ENCODE measurements around the gene ZCCHC3. TPM values are rescaled to one million over a fixed set of nuclear protein-coding genes. Genes with fewer than 3 reads are reported as not detected.
"Not testable (repeated sequence)": the region's sequence is repeated elsewhere in the genome, so short reads cannot be mapped to it uniquely, and the experiment has no call there.

ZCCHC3 gene
- total RNA-seq, 2 experiments from 2014 or later = 27.4 to 28.2 TPM

DNA sequence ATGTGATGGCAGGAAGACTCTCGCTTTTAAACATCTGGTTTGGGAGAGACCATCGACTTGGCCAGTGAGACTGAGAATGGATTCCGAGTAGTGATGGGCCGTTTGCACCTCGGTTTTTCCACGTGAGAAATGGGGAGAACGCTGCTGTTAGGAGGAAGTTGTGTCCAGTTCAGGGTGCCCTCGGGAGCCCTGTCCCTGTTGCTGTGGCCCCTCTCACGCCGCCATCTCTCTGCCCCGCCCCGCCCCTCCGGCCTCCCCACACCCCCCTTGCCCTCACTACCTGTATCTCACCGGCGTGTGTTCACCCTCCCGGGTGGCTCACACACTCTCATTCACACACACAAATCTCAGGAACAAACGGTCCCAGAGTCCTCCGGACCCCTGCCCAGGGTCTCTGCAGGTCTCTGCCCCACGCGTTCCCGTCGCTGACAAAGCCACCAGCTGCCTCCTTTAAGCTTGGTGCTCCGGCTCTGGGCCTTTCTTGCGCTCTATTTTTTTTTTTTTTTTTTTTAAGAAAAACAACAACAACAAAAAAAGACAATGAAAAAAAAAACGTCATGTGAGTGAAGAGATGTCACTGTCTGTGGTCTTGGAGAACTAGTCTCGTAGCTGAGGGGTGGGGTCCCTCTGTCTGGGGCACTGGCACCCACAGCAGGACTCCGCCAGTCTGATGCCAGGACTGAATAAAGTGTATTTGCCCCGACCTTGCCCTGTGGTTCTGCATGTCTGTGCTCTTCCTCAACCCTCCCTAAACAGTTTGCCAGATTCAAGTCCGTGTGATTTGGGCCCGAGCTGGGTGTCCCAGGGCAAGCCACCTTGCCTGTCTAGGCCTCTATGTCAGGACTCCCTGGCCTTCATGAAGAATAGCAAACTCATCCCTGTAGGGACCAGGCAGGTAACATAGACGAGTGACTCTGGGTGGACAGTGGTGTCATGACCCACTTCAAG is 30.9 kb downstream of the ZCCHC3 start:
- no peak overlapping the region for H3K27ac Mint-ChIP-seq
- H3K36me3 Mint-ChIP-seq = no peaks in the 10 kb centered on the region
- no peaks in the 10 kb centered on the region for H3K27me3 Mint-ChIP-seq
- no peaks in the 10 kb centered on the region for H3K9me3 Mint-ChIP-seq (ENCODE audit: low read depth)
- peaks cover 24% of the 10 kb centered on the region for H3K4me1 Mint-ChIP-seq
- no peak for DNase-seq
- H3K4me3 Mint-ChIP-seq = peak overlapping the region; percentile 71
- no peak for ATAC-seq
- CTCF ChIA-PET = interaction anchor here (1.3 to 3.9 kb wide), 3 partner anchors 13 to 62 kb away, joined by 3 to 43 read pairs (median 5); no protein-coding TSS in a partner anchor

DNA sequence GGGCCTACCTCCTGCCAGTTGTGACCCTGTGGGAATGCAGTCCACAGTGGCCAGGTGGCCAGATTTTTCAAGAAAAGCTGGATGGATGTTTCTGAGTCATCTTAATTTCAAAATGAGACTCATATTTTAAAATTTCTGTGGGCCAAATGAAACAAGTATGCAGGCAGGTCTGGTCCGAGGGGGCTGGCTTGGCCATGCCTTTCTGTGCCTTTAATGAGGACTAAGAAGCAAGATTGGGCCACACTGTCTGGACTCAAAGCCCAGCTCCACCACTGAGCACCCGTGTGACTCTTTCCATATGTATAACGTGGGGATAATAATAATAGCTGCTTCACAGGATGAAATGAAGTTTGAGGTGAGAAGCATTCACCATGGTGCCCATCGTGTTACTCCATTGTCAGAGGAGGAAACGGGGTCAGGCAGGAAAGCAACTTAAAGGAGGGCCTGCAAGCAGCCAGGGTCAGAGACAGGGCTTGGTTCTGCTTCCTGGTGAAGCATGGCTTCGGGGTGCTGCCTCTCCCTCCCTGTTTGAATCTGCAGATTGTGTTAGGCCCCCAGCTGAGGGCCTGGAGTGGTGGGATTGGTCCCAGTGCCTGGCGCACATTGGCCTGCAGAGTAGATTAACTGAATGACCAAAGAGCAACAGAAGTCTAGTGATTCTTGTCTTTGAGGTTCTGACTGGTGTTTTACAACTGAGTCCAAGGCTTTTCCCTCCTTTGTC is 31.8 kb downstream of the ZCCHC3 start:
- CTCF ChIA-PET = interaction anchor here (1.3 to 3.9 kb wide), 6 partner anchors 12 to 63 kb away, joined by 3 to 43 read pairs (median 6); no protein-coding TSS in a partner anchor
- Mint-ChIP-seq H3K36me3 (no peaks in the 10 kb centered on the region), H3K27me3 (no peaks in the 10 kb centered on the region), H3K27ac (no peak overlapping the region), H3K4me1 (peaks cover 21% of the 10 kb centered on the region), H3K4me3 (no peak overlapping the region), H3K9me3 (ENCODE audit: low read depth) (no peaks in the 10 kb centered on the region)
- DNase-seq (no peak), ATAC-seq (no peak)

DNA sequence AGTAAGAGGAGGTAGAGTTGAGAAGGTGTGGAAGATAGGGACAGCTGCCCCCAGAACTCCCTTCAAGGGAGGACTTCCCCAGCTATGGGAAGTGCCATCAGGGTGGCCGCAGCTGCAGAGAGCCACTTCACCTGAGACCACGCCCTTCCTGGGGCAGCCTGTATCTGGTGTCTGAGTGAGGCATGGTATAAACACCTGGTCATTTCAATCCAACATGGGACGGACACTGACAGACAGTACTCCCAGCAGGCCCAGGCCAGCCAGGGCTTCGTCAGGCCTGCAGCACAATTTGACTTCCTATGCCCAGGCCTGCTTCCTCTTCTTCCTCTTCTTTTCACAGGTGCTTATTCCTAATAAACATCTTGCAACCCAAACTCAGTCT is 32.5 kb downstream of the ZCCHC3 start:
- no peak overlapping the region for H3K27ac Mint-ChIP-seq
- H3K27me3 Mint-ChIP-seq = no peaks in the 10 kb centered on the region
- DNase-seq (no peak), ATAC-seq (no peak)
- CTCF ChIA-PET = interaction anchor here (0.6 to 3.9 kb wide), 17 partner anchors 9 to 123 kb away, joined by 3 to 43 read pairs (median 7); partner anchors contain the start of genes DEFB129 and ZCCHC3
- no peaks in the 10 kb centered on the region for H3K36me3 Mint-ChIP-seq
- H3K9me3 Mint-ChIP-seq (ENCODE audit: low read depth) = no peaks in the 10 kb centered on the region
- no peak overlapping the region for H3K4me3 Mint-ChIP-seq
- peaks cover 21% of the 10 kb centered on the region for H3K4me1 Mint-ChIP-seq

DNA sequence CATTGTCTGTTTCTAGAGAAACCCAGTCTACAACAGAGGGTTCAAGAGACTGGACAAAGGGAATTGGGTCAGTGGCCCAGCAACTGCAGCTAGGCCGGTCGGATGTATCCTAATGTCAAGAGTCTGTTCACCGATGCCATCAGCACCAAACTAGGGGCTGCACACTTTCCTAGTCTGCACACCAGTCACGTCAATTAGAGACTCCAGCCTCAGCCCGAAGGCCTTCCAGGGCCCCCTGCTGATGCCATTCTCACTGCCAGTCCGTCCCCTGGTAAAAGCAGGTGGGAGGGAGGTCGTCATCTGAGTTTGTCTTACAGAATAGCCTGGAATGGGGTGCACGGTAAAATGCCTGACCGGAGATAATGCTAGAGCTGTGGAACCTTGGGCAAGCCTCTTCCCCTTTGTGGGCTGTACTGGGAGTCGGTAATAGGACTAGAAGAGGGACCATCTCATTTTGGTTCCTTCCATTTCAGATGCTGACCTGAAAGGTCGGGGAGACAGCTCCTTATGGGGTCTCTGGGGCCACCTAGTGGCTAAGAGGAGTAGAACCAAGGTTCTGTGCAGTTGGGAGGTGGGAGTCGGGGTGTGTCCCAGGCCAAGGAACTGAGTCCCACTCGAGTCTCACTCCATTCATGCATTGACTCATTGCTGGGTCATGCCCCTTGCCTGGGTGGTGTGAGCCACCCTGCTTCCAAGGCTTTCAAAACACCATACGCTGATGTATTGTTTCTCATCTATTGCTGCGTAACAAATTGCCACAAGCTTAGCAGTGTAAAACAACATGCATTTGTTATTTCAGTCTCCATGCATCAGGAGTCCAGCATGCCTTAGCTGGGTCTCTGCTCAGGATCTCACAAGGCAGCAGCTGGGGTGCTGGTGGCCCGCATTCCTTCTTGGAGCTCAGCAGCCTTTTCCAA is 33.1 kb downstream of the ZCCHC3 start:
- DNase-seq (peak; percentile 75), ATAC-seq (peak; percentile 48)
- peaks cover 21% of the 10 kb centered on the region for H3K4me1 Mint-ChIP-seq
- H3K4me3 Mint-ChIP-seq = no peak overlapping the region
- no peaks in the 10 kb centered on the region for H3K36me3 Mint-ChIP-seq
- H3K9me3 Mint-ChIP-seq (ENCODE audit: low read depth) = no peaks in the 10 kb centered on the region
- H3K27ac Mint-ChIP-seq = no peak overlapping the region
- no peaks in the 10 kb centered on the region for H3K27me3 Mint-ChIP-seq
- CTCF ChIA-PET = interaction anchor here (0.5 to 3.9 kb wide), 34 partner anchors 9 to 970 kb away, joined by 3 to 43 read pairs (median 4); partner anchors contain the start of genes DEFB129 and ZCCHC3

DNA sequence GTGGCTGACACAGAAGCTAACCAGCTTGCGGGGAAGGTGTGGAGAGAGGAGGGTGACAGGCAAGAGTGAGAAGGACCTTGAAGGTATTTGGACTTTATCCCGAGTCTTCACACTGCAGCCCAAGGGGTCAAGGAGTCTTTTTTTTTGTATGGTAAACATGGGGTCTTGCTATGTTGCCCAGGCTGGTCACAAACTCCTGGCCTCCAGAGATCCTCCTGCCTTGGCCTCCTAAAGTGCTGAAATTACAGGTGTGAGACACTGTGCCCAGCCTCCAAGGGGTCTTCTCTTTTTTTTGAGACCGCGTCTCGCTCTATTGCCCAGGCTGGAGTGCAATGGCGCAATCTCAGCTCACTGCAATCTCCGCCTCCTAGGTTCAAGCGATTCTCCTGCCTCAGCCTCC is 37.2 kb downstream of the ZCCHC3 start:
- Mint-ChIP-seq H3K27ac (no peak overlapping the region), H3K9me3 (ENCODE audit: low read depth) (no peaks in the 10 kb centered on the region), H3K4me1 (peaks cover 9% of the 10 kb centered on the region), H3K27me3 (no peaks in the 10 kb centered on the region), H3K36me3 (no peaks in the 10 kb centered on the region), H3K4me3 (no peak overlapping the region)
- CTCF ChIA-PET = interaction anchor here (1.6 kb wide), 1 partner anchor 11 kb away, joined by 3 read pairs; no protein-coding TSS in a partner anchor
- DNase-seq (no peak), ATAC-seq (no peak)

DNA sequence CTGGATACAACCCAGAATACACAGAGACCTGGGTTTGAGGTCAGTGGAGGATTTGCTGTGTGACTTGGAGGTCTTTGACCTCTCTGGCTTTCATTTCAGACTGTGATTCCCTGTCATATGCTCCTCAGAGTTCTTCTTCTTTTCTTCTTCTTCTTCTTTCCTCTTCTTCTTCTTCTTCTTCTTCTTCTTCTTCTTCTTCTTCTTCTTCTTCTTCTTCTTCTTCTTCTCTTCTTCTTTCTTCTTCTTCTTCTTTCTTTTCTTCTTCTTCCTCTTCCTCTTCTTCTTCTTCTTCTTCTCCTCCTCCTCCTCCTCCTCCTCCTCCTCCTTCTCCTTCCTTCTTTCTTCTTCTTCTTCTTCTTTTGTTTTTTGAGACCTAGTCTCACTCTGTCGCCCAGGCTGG is 38.7 kb downstream of the ZCCHC3 start:
- DNase-seq; CTCF ChIA-PET; H3K4me3 Mint-ChIP-seq; H3K36me3 Mint-ChIP-seq; H3K27me3 Mint-ChIP-seq; H3K9me3 Mint-ChIP-seq (ENCODE audit: low read depth); ATAC-seq; H3K4me1 Mint-ChIP-seq; H3K27ac Mint-ChIP-seq: not testable (repeated sequence)

DNA sequence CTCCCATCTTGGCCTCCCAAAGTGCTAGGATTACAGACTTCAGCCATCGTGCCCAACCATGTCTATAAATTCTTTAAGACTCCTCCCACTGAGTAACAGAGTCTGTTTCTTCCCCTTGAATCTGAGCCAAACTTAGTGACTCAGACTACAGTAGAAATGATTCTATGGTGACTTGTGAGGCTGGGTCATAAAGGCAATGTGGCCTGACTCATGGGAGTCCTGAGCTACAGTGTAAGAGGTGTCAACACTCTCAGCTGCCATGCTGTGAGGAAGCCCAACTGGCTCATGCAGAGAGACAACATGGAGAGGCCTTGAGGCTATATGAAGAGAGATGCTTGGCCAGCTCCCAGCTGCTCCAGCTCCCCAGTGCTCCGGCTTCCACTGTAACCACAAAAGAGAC is 44.3 kb downstream of the ZCCHC3 start:
- ATAC-seq (peak; percentile 51), DNase-seq (no peak)
- Mint-ChIP-seq H3K27ac (no peak overlapping the region), H3K4me3 (no peak overlapping the region), H3K36me3 (peaks cover 3% of the 10 kb centered on the region), H3K9me3 (ENCODE audit: low read depth) (no peaks in the 10 kb centered on the region), H3K27me3 (peaks cover 5% of the 10 kb centered on the region), H3K4me1 (peaks cover 9% of the 10 kb centered on the region)
- CTCF ChIA-PET = interaction anchor here (1.2 to 2.4 kb wide), 3 partner anchors 11 to 13 kb away, joined by 5 to 11 read pairs (median 5); no protein-coding TSS in a partner anchor

DNA sequence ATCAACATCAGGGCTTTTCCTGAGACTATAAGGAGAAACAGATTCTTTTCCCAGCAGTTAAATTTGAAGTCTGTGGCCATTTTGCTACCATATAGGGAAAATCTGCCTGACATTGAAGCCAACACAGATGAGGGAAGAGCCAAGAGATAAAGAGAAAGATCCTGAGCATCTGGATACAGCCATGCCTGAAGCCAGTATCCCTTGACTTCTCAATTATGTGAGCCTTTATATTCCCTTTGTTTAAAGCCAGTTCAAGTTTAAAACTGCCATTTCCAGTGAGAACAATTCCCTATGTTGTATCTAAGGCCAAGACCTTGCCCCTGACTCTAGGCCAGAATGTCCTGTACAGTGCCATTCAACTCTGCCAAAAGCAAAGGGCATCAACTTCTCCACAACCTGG is 45.7 kb downstream of the ZCCHC3 start:
- no peak overlapping the region for H3K4me3 Mint-ChIP-seq
- peaks cover 10% of the 10 kb centered on the region for H3K4me1 Mint-ChIP-seq
- CTCF ChIA-PET = interaction anchor here (2.4 kb wide), 1 partner anchor 12 kb away, joined by 11 read pairs; no protein-coding TSS in a partner anchor
- no peak for DNase-seq
- H3K36me3 Mint-ChIP-seq = peaks cover 3% of the 10 kb centered on the region
- no peak for ATAC-seq
- H3K9me3 Mint-ChIP-seq (ENCODE audit: low read depth) = no peaks in the 10 kb centered on the region
- H3K27me3 Mint-ChIP-seq = peaks cover 5% of the 10 kb centered on the region
- H3K27ac Mint-ChIP-seq = no peak overlapping the region

DNA sequence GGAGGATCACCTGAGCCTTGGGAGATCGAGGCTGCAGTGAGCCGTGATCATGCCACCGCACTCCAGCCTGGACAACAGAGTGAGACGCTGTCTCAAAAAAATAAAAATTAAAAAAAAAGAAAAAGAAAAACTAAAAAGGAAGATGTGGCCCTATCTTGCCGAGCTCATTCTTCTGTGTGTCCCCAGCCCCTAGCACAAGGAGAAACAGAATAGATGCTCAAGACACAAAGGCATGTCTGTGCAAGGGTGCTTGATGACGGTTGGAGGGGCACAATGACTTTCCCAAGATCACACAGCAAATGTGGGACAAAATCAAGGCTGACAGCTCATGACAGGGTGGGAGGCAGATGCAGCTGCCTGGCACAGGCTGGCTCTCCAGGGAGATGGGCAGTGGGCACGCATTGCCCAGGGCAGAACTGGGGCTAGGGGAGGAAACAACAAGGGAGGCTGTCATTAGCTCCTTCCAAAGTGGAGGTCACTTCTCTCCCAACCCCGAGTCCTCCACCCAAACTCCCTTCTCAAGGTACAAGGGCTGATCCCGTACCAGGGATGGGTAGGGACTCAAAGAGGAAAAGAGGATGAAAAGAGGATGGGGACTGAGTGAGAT is 48.8 kb downstream of the ZCCHC3 start:
- H3K9me3 Mint-ChIP-seq (ENCODE audit: low read depth) = no peaks in the 10 kb centered on the region
- H3K27me3 Mint-ChIP-seq = peaks cover 5% of the 10 kb centered on the region
- H3K4me1 Mint-ChIP-seq = peaks cover 15% of the 10 kb centered on the region
- ATAC-seq (no peak), DNase-seq (no peak)
- peaks cover 3% of the 10 kb centered on the region for H3K36me3 Mint-ChIP-seq
- H3K27ac Mint-ChIP-seq = peak overlapping the region; percentile 47
- peak overlapping the region; percentile 51 for H3K4me3 Mint-ChIP-seq
- CTCF ChIA-PET = interaction anchor here (1.0 to 1.6 kb wide), 5 partner anchors 9 to 321 kb away, joined by 3 to 4 read pairs (median 3); no protein-coding TSS in a partner anchor

DNA sequence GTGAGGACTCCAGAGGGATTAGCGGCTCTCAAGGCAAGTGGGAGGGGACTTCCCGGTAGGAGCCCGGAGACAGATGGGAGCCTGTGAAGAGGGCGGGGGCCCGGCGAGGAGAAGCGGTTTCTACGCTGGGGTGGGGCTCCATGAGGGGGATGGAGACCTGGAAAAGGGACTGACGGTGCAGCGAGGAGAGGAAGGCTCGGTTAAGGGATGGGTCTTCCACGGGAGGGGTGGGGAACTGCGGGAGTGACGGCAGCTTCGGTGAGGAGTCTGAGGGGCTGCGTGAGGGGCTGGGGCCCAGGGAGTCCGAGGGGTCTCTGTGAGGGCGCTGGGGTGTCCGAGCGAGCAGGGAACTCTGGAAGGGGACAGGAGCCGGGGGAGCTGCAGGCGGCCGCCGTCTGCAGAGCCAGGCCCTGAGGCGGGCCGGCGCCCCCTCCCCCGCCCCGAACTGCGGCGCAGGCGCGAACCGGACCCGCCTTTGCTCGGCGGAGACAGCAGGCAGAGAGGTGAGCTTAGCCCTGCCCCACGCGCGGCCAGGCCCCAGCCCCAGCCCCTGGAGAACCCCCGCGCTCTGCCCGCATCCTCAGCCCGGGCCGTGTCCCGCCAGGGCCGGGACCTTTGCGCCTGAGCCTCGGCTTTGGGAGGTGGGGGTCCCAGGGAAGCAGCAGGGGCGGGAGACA is 49.4 kb downstream of the ZCCHC3 start, which contains the start of gene NRSN2:
Gene NRSN2 (plus strand): TSS at position 472 of the 677 bp plus-strand sequence. CDS start 2,533 bp downstream, outside the sequence.
- peaks cover 16% of the 10 kb centered on the region for H3K4me1 Mint-ChIP-seq
- CTCF ChIA-PET = interaction anchor here (1.0 to 1.6 kb wide), 6 partner anchors 9 to 320 kb away, joined by 3 to 4 read pairs (median 4); no protein-coding TSS in a partner anchor
- ATAC-seq (no peak), DNase-seq (no peak)
- peak within 1 kb of the TSS; percentile 89 for H3K4me3 Mint-ChIP-seq
- peaks cover 5% of the 10 kb centered on the region for H3K27me3 Mint-ChIP-seq
- H3K9me3 Mint-ChIP-seq (ENCODE audit: low read depth) = no peaks in the 10 kb centered on the region
- H3K27ac Mint-ChIP-seq = peak within 1 kb of the TSS; percentile 47
- H3K36me3 Mint-ChIP-seq = peaks cover 3% of the 10 kb centered on the region

DNA sequence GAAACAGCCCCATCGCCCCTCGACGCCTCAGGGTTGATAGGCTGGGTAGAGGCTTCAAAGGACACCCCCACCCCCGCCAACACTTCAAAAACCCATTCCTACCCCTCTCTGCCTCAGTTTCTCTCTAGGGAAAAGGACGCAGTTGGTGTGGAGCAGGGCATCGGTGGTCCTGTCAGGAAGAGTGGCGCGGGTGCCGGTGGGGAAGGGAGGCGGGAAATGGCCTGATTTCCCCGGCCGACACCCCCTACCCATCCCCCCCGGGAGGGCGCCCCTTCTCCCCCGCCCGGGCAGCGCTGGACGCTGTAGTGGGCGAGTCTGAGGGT is 49.9 kb downstream of the ZCCHC3 start:
- H3K4me3 Mint-ChIP-seq = peak overlapping the region; percentile 89
- H3K4me1 Mint-ChIP-seq = peaks cover 20% of the 10 kb centered on the region
- no peaks in the 10 kb centered on the region for H3K9me3 Mint-ChIP-seq (ENCODE audit: low read depth)
- H3K36me3 Mint-ChIP-seq = peaks cover 3% of the 10 kb centered on the region
- CTCF ChIA-PET = interaction anchor here (1.0 to 1.6 kb wide), 4 partner anchors 8 to 81 kb away, joined by 3 to 4 read pairs (median 4); no protein-coding TSS in a partner anchor
- no peak overlapping the region for H3K27ac Mint-ChIP-seq
- no peak for DNase-seq
- peaks cover 5% of the 10 kb centered on the region for H3K27me3 Mint-ChIP-seq
- ATAC-seq = no peak
